ENCODE results near the gene MCF2L.
A peak's percentile ranks its signal among the peaks of the same experiment; 100 is the strongest.

Gene MCF2L

DNA sequence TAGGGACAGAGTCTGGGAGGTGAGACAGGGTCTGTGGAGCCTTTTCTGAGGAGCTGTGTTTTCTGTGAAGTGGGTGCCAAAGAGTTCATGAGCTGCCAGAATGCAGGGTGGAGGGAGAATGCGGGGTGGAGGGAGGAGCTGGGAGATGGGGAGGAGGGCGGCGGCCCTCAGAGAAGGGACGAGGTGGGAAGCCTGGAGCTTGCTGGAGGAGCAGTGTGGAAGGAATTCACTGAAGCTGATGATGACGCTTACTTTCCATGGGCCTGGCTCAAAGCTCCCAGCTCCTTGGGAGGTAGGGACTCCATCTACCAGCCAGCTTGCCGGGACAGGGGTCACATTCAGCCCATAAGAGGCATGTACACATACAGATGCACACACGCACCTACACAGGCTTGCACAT lies 62.5 kb downstream of the MCF2L start:
- DNase-seq (ENCODE audit: low read depth), result no peak

DNA sequence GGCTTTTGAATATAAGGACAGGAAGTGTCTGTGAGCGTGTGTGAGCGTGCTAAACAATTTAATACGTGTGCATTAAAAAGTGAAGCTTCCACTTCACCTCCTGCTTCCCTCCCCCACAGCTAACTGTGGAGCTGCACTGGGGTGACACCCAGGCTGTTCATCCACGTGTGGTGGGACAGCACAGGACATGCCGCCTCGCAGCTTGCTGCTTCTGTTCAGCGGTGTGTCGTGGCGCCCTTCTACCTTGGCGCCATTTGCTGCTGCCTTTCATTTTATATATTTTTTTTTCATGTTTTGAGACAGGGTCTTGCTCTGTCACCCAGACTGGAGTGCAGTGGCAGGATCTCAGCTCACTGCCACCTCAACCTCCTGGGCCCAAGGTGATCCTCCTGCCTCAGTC lies 63.3 kb downstream of the MCF2L start:
- DNase-seq (ENCODE audit: low read depth), result no peak

DNA sequence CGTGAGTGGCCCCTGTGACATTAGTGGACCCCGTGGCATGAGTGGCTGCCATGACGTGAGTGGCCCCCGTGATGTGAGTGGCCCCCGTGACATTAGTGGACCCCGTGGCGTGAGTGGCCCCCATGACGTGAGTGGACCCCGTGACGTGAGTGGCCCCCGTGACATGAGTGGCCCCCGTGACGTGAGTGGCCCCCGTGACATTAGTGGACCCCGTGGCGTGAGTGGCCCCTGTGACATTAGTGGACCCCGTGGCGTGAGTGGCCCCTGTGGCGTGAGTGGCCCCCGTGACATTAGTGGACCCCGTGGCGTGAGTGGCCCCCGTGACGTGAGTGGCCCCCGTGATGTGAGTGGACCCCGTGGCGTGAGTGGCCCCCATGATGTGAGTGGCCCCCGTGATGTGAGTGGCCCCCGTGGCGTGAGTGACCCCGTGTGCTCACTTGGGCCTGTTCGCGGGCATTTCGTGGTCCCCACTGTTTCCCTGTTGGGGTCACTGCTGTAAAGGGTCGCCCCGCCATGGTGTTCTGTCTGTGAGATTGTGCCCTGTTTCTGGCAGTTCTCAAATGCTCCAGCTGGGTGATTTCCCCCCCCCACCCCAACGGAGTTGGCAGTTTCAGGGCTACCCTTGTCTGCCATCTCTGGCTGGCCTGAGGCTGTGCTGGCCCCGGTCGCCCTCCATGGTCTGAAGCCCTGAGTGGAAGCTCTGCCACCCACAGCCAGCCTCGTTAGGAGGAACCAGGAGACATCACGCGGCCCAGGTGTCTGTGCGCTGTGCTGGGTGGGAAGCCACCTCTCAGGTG lies 64.2 kb downstream of the MCF2L start:
- peak; percentile 9 for DNase-seq (ENCODE audit: low read depth)

DNA sequence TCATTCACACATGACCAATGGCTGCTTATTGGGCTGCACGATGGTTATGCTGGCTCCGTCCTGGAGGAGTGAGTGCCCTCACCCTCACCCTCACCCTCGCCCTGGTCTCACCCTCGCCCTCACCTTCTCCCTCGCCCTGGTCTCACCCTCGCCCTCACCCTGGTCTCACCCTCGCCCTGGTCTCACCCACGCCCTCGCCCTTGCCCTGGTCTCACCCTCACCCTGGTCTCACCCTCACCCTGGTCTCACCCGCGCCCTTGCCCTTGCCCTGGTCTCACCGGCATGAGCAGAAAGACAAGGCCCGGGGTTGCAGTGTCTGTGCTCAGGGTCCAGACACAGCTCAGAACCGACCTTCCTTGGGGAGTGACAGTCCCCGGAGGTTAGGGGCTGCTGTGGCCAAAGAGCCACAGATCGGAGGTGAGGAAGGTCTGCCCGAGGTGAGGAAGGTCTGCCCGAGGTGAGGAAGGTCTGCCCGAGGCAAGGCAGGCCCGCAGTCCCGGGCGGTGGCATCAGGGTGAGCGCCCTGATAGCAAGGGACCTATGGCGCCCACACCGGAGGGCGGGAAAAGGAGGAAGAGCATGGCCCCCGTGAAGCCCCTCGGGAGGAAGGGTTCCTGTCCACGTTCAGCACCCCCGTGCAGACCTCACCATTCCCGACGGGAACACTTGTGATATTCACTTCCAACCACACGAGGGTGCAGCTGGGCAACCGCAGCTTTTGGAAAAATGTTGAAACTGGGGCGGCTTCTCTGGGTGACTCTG lies 65.6 kb downstream of the MCF2L start:
- DNase-seq (ENCODE audit: low read depth), result peak; percentile 70

DNA sequence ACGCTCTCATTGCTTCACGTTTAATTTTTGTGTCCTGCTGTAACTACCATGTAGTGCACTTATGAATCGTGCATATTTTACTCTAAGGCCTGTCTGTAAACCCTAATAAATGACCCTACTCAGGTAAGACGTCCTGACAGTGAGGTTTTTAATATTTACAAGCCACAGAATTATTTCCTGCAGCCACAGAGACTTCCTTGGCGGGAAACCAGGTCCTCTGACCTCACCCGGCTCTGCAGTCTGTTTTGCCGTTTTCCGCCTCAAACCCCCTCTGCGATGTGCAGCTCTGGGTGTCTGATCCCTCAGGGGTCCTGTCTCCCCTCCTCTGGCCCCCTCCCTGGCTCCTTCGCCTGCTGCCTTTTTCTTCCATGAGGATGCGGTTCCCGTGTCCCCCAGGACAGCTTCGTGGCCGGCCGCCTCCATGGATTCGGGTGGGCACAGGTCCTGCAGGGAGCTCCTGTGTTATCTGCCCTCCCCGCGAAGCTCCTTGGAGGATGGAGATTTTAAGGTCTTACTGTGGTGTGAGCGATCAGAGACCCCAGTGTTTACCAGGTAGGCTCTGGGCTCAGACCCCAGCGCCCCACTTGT lies 66.3 kb downstream of the MCF2L start:
- DNase-seq (ENCODE audit: low read depth), result no peak

DNA sequence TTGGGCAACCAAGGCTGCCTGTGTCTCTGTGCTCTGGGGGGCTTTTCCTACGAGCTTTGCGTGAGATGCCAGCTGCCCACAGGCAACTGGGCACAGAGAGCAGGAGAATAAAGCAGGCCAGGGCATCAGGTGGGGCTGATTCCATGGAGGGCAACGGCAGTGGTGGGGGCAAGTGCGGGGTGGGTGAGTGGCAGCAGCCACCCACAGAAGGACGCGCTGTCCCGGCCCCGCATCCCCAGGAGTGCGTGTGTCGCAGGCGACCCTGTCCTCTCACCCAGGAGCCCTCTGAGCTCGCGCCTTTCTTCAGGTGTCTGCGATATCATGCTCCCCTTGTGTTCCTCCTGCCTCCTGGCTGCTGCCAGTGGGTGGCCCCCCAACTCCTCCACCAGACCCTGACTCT lies 67.4 kb downstream of the MCF2L start:
- no peak for DNase-seq (ENCODE audit: low read depth)

DNA sequence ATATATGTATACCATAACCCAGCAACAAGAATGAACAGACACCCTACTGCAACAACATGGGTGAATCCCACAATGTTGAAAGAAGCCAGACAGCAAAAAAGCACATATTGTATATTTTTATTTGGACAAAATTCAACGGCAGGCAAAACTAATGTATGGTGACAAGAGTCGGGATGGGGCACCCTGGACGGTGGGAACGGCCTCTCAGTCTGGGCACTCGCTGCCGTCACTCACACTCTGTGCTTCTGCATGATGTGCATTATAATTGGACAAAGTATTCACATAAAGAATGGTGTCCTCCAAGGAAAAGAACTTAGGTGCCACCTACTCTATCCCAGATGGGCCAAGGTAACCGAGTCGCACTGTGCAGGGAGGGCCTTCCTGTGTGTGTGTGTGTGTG lies 71.0 kb downstream of the MCF2L start:
- no peak for DNase-seq (ENCODE audit: low read depth)

DNA sequence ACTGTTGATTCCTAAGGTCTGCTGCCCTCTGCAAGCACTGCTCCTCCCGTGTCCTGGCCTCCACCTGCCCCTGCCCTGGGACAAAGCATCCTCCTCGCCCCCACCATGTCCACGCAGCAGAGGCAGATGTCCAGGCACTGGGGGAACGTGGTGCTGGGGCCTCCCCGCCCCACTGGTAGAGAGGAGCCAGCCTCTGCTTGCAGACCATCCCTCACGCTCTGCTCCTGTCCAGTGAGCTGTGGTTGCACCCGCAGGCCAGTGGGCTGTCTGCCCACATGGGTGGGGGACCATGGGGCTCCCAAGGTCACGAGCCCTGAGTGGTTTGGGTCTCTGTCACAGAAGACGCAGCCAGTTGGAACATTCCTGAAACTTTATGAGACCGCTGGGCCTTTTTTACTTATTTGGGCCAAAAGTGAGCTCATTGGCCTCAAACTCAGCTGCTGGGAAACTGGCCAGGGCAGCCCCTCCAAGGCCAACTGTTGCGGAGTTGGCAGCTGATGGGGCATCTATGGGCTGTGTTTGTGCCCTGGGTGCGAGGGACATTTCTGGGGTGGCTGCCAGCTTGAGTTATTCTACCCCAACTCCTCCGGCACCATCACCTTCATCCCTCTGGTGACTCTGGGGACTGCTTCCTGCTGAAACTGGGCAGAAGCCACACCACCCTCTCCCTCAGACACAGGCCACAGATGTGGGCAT lies 71.7 kb downstream of the MCF2L start:
- no peak for DNase-seq (ENCODE audit: low read depth)

DNA sequence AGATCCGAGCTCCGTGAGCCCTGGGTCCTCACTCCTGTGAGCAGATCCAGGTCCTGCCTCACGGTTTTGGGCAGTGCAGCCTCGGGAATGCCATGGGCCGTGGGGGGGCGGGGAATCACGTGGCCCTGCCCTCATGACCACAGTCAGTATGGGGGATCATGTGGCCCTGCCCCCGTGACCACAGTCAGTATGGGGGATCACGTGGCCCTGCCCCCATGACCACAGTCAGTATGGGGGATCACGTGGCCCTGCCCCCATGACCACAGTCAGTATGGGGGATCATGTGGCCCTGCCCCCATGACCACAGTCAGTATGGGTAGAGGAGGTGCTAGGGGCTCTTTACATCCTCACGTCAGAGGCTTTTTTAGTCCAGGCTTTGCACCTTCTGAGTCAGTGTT lies 72.3 kb downstream of the MCF2L start:
- DNase-seq (ENCODE audit: low read depth), result no peak

DNA sequence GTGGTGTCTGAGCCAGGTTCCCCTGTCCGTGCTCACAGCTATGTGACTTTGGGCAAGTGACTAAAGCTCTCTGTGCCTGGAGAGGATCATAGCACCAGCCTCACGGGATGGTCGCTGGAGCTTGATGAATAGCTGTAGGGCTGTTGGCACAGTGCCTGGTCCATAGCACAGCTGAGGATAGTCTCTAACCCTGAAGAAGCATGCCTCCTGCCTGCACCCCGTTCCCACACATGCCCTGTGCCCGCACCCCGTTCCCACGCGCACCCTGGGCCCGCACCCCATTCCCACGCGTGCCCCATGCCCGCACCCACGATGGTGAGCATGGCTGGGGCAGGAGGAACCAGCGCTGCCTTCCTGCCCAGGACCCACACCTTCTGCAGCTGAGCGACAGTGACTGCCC lies 72.9 kb downstream of the MCF2L start:
- DNase-seq (ENCODE audit: low read depth), result no peak

DNA sequence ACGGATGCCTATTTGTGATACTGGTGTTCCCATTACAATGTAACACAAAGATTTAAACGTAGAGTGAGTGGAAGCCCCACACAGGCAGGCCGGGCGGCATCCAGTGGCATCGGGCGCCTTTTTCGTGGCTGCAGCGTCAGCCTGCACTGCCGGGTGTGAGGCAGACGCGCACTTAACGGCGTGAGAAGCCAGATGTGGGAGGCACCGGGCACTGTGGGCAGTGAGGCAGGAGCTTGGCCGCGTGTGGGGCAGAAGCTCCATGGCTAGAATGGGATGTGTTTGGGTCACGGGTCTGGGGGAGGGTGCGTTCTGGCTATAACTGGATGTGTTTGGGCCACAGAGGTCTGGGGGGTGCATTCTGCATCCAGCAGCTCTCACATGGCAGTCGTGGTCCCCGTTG lies 73.4 kb downstream of the MCF2L start:
- DNase-seq (ENCODE audit: low read depth), result no peak

DNA sequence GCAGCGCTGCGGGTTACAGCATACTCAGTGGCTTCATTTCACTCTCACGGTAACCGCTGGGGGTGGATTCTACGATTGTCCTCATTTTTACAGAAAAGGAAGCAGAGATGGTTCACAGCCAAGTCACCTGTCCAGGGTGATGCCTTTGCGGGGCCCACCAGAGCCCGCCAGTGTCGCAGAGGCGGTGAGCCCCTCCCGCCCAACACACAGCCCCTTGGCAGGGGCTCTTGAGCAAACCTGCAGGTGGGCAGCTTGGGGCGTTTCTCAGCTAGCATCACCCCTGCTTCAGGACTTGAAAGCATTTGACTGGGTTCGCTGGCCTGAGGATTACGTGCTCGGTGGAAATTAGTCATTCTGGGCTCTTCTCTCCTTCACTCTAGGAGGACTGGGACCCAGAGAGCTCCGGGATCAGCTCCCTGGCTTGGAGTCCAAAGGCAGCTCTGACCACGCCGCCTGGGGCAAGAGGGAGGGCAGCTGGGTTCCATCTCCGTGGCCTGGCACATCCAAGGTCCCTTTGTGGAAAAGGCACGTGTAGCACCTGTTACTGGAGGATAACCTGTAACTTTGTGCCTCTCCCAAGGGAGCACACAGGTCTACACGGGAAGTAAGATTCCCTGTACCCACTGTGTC lies 74.1 kb downstream of the MCF2L start:
- DNase-seq (ENCODE audit: low read depth), result no peak

DNA sequence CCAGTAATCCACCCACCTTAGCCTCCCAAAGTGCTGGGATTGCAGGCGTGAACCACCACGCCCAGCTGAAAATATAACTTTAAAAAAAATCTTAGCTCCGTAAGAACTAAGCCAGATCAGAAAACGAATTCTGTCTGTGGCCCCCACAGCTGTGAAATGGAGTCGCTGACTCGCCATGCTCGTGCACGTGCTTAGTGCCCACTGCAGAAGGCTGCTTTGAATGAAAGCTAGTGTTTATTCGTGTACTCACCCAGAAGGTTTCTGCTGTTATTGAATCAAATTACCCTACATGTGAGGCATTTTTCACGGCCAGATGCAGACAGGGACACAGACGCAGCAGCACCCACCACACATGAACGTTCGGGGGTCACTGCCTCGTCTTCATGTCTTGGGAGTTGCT lies 74.9 kb downstream of the MCF2L start:
- no peak for DNase-seq (ENCODE audit: low read depth)

DNA sequence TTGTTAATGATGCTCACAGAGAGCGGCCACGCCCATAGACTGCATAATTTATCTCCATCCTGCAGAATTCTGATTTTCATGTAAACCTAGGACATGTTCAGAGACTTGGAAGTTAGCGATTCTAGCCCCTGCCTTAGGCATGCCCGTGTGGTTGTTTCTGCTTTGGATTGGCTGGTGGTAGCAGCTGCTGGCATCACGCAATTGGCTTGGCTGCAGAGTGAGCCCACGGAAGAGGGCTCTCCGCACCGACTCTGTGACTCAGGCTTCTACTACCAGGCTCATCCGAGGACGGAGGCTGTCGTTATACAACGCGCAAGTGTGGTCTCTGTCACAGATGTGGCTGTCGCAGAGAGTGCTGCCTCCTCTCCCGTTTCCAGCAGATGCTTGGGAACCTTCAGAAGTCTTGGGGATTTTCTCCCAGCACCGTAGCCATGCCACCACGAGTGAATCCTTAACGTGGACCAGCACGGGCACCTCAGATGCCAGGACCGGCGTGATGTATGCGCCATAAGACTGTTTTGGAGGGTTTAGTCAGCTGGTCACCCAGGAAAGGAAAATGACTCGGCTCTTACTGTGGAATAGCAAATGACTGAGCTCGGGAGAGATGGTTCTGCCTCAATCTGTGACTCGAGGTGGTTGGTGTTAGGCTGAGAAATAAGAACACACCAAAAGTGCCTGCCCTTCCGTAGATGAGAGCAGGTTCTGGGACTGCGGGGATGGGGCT lies 75.5 kb downstream of the MCF2L start:
- DNase-seq (ENCODE audit: low read depth), result no peak

DNA sequence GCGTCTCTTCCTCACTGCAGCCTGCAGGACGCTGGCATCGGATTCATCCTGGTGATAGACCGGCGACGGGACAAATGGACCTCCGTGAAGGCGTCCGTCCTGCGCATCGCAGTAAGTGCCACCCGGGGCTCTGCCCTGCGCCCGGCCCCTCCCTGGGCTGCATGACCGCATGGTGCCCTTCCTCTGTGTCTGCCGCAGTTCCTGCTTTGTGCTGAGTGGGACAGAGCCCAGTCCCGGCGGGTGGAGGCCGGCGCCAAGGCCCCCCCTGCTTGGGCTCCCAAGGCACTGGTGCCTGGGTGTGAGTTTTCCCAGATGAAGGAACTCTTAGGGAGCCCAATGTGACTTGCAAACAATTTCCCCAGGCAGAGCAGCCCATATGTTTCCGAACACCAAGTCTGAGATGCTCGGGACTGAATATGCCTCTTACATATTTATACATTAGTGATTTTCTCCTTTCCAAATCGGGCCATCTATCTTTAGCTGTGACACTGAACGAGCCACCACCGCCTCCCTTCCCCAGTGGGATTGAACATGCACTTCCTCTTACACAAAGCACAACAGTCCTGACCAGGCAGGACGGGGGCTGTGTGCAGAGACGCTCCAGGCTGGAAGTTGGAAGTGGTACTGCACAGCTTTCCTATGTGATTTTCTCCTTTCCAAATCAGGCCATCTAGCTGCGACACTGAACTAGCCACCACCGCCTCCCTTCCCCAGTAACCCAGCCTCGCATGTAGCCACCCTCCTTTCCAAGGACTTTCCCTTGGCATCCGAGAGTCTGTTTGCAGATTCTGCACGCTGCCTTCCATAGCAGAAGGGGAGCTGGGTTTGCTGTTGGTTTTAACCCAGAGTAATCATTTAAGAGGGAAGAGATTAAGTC lies 76.5 kb downstream of the MCF2L start:
- DNase-seq (ENCODE audit: low read depth), result no peak

DNA sequence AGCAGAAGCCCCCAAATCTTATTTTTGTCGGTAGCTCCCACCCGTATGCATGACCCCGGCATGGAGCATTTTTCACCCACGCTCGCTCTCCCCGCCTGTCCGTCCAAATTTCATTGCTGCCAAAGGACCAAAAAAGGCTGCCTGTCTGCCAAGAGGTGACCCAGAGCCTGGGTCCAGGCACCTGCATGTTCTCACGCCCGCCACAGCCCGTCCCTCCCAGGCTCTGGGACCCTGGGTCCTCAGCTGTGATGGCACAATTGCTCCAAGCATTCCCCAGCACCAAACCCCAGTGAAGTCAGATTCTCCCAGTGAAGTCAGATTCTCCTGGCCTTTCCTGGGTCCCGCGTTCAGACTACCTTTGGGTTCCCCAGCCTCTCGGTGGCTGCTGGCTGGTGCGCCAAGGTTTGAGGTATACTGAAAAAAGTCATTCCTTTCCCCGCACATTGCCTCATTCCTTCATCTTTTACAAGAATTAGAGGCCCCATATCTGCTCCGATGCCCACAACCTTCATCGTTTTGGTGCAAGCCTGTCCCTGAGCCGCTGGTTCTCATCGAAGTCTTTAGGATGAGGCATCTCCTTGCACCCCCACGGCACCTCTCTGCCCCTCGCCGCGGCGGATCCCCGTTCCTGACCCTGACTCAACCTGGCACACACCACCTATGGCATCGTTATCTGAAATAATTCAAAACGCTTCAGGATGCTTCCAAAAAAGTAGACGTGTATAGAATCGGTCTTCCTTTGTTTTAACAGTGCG lies 77.3 kb downstream of the MCF2L start:
- DNase-seq (ENCODE audit: low read depth), result no peak

DNA sequence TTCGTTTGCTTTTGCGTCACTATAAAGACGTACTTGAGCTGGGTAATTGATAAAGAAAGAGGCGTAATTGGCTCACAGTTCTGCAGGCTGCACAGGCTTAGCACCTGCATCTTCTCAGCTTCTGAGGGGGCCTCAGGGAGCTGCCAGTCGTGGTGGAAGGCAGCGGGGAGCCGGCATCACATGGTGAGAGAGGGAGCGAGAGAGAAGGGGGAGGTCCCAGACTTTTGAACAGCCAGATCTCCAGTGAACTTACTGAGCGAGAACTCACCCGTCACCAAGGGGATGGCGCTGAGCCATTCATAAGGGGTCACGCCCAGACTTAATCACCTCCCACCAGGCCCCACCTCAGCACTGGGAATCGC lies 77.8 kb downstream of the MCF2L start:
- DNase-seq (ENCODE audit: low read depth), result no peak

DNA sequence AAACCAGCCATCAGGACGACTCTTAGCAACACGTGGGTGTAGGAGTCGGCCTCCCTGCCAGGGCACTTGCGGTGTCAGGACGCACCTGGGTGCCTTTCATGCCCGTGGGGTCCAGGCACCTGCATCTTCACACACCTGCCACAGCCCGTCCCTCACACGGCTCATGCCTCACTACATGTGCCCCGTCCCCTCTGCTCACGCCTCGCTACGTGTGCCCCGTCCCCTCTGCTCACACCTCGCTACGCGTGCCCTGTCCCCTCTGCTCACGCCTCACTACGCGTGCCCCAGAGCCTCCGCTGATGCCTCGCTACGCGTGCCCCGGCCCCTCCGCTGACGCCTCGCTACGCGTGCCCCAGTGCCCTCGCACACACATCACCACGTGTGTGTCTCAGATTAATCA lies 78.6 kb downstream of the MCF2L start:
- no peak for DNase-seq (ENCODE audit: low read depth)

DNA sequence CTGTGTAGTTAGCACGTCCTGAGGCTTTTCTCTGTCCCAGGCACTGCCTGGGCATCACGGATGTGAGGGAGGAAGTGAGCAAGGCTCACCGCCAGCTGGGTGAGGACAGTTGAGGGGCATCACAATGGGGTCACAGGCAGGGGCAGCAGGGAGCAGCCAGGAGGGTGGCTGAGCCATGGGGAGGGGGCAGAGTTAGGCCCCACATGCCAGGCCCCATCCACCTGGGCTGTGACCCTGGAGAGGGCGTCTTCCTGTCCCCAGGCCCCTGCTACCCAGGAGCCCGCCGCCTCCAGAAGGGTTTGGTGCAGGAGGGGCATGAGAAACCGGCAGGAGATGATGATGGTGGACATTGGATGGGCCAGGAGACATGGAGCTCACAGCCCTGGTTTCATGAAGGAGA lies 79.8 kb downstream of the MCF2L start:
- DNase-seq (ENCODE audit: low read depth), result no peak

DNA sequence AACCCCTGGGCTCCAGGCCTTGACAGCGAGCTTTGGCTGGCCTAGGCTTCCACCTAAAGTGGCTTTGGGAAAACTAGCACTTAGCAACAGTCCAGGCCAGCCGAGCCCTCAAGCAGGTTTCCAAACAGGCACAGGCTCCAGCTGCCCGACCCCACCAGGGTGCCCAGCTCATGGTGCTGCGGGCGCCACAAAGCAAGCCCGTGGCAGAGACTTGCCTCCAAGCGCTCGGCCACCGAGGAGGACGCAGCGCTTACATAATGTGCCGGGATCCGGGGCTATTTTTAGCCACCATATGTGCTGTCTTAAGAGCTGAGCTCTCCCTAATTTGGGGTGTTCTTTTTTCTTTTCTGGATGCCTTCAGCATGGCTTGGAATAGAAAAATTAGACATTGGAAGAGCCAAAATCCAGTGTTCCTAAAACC lies 80.5 kb downstream of the MCF2L start:
- no peak for DNase-seq (ENCODE audit: low read depth)
